Measurements from ENCODE around the gene TBCB.

- TF ChIP-seq EZH2phosphoT487 (IDR thresholded peaks at IDR 0.05; ENCODE audit: low read length) (no peak), CTCF (IDR thresholded peaks at IDR 0.05; ENCODE audit: low read length) (no peak)
Measured at GRCh38 chr19:36150586-36150985, 35.3 kb downstream of the TBCB start.
